Endothelial cell of umbilical vein (primary cell): Measurements from ENCODE around the gene DUSP5.

Experiments used
- JUN ChIP-seq: IDR thresholded peaks from 2 replicates; pipeline ENCODE4 v1.6.1; 2011; ENCODE audit warnings: borderline replicate concordance, low read depth; ENCODE audit not compliant: insufficient read length, insufficient read depth
- TF ChIP-seq, protein P1 (sequence below), 2 donors: IDR thresholded peaks; 1 replicate in 1 of 2; 2 replicates in 1 of 2; pipeline ENCODE4 v1.5.1; 2011; ENCODE audit warnings: low read length in 2 of 2, mild to moderate bottlenecking in 2 of 2, moderate library complexity in 2 of 2, control low read depth in 1 of 2, inconsistent platforms in 1 of 2, low read depth in 1 of 2; ENCODE audit not compliant: insufficient read depth in 1 of 2; ENCODE audit errors: extremely low read depth in 1 of 2

DNA sequence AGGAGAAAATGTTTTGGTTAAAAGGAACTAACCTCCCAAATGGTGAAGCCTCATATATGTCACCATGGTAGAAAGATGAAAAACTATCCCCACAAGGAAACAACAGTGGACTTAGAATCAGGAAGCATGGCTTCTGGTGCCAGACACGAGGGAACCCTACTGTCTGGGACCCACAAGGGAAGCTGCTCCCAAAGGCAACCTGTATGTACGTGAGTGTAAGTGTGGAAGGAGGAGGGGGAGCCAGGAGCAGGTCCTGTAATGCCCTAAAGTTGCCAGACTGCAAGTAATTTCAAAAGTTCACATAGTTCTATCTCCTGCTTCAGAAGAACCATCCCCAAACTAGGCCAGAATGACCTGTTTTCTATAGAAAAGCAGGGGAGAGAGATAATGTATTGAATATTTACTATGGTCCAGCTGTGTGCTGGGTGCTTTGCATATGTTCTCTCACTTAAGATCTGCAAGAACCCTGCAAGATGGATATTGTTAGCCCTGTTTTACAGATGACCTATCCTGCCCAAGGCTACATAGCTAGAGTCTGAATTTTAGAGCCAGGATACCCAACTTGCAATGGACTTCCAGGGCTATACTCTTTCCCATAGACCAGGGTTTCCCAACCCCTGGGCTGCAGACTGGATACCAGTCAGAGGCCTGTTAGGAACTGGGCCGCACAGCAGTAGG, 19.2 kb downstream of the DUSP5 start:
- no peak for TF ChIP-seq JUN
- TF ChIP-seq, protein P1, sequence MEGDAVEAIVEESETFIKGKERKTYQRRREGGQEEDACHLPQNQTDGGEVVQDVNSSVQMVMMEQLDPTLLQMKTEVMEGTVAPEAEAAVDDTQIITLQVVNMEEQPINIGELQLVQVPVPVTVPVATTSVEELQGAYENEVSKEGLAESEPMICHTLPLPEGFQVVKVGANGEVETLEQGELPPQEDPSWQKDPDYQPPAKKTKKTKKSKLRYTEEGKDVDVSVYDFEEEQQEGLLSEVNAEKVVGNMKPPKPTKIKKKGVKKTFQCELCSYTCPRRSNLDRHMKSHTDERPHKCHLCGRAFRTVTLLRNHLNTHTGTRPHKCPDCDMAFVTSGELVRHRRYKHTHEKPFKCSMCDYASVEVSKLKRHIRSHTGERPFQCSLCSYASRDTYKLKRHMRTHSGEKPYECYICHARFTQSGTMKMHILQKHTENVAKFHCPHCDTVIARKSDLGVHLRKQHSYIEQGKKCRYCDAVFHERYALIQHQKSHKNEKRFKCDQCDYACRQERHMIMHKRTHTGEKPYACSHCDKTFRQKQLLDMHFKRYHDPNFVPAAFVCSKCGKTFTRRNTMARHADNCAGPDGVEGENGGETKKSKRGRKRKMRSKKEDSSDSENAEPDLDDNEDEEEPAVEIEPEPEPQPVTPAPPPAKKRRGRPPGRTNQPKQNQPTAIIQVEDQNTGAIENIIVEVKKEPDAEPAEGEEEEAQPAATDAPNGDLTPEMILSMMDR (IDR thresholded peaks at IDR 0.05; ENCODE audit: extremely low read depth in 1 of 2, insufficient read depth in 1 of 2, low read depth in 1 of 2, low read length in 2 of 2) = no peak
